Ovary (tissue), 9 donors: ENCODE results near the gene JSRP1. TPM values are rescaled to one million over a fixed set of nuclear protein-coding genes. Genes with fewer than 3 reads are reported as not detected.
A peak's percentile ranks its signal among the peaks of the same experiment; 100 is the strongest.

Experiments
- DNase-seq, 5 donors: peaks; one replicate each; pipeline ENCODE4 v3.0.0-alpha.2; 2019 to 2020
- H3K27ac ChIP-seq, 2 donors: fragments of 200-600 bp; one replicate each; pipeline versions ENCODE4 v1.5.1 to v1.8.0; 2019 to 2022
- H3K27me3 ChIP-seq: fragments of 200-600 bp; one replicate; pipeline ENCODE4 v1.8.0; 2022
- H3K36me3 ChIP-seq: fragments of 200-600 bp; sonication (generic); one replicate; pipeline ENCODE4 v1.5.1; 2019
- H3K4me1 ChIP-seq: one replicate; pipeline ENCODE4 v1.8.1; 2013; ENCODE audit warnings: mild to moderate bottlenecking, moderate library complexity; ENCODE audit not compliant: insufficient read depth
- H3K4me3 ChIP-seq: fragments of 200-600 bp; sonication (generic); one replicate; pipeline ENCODE4 v1.5.1; 2017
- H3K9me3 ChIP-seq, 2 donors: fragments of 200-600 bp in 1 of 2; sonication (generic) in 1 of 2; one replicate each; pipeline versions ENCODE4 v1.5.1 to v1.8.1; 2013 to 2019; ENCODE audit warnings: mild to moderate bottlenecking in 1 of 2, moderate library complexity in 1 of 2
- EP300 ChIP-seq: sonication (generic); formaldehyde crosslinking; IDR thresholded peaks from one replicate; pipeline ENCODE4 v1.6.1; 2017; ENCODE audit warnings: antibody characterized with exemption
- POLR2A ChIP-seq: fragments of 450-650 bp; IDR thresholded peaks from one replicate; pipeline ENCODE4 v1.6.1; 2017; ENCODE audit warnings: antibody characterized with exemption, mild to moderate bottlenecking, moderate library complexity
- WGBS, 3 donors: extraction: QIAGEN DNeasy Blood & Tissue Kit in 1 of 3; methylation state at CpG; one replicate each; pipeline versions ENCODE4 v1.1.5 to v1.1.7; 2013 to 2017; 5-methylcytosine and 5-hydroxymethylcytosine counted together
- intact Hi-C, 4 donors: fragments of 100-400 bp; cut with DNase I; formaldehyde crosslinking; loops; one replicate each; pipeline versions ENCODE4 v1.11.0 to v1.15.1; 2022 to 2023
- polyA plus RNA-seq, 2 donors: library from polyadenylated mRNA; stranded (reverse); fragments of 200-250 nt in 1 of 2; fragments of 350-450 nt in 1 of 2; fragmentation: Illumina TruSeq in 1 of 2; extraction: RNeasy Lipid Tissue Mini Kit (QIAGEN cat#74804) in 1 of 2; gene quantifications; one replicate each; pipeline ENCODE4 v1.2.3, GENCODE V29; 2013 to 2014
- total RNA-seq, 7 donors: library from RNA; depleted of rRNA in 2 of 7; stranded (reverse); fragments of >200 nt in 2 of 7; fragmentation: NEBNext Ultra II Directional in 3 of 7; extraction: Animal tissue kit (Norgen Biotek cat#: 25700) in 3 of 7; gene quantifications; one replicate each; pipeline versions ENCODE4 v1.1.0 to v1.2.4, GENCODE V29; 2016 to 2023
- TF ChIP-seq, protein P1 (sequence below), 3 donors: fragments of 450-650 bp in 2 of 3; fragments of 200-600 bp in 1 of 3; IDR thresholded peaks; one replicate each; pipeline versions ENCODE4 v1.5.1 to v1.8.0; 2016 to 2022; ENCODE audit warnings: antibody characterized with exemption in 3 of 3, mild to moderate bottlenecking in 1 of 3
- donor health status: DM: no; HTN: no; CAD: no; lungs with moderate emphysema.
- donor health status: DM: no; HTN: no; CAD: no.
- donor health status: Bipolar disorder and iron deficiency.
- donor health status: DM: yes; HTN: yes; CAD: no.
- donor health status: DM: no; HTN: no; CAD: no.
- donor health status: DM: yes; HTN: yes; CAD: no.

JSRP1 gene
- total and polyA plus RNA-seq, 9 donors: 0.30 to 0.92 (median 0.35) TPM; not detected in 4

GRCh38 chr19:2239771-2240770, 16.1 kb downstream of the JSRP1 start:
- DNase-seq: no peak
- H3K9me3 ChIP-seq: no peaks in the 10 kb centered on the region
- H3K4me3 ChIP-seq: peak overlapping the region; percentile 34
- peak overlapping the region in 1 of 2 donors; percentile 33 for H3K27ac ChIP-seq
- TF ChIP-seq, protein P1, sequence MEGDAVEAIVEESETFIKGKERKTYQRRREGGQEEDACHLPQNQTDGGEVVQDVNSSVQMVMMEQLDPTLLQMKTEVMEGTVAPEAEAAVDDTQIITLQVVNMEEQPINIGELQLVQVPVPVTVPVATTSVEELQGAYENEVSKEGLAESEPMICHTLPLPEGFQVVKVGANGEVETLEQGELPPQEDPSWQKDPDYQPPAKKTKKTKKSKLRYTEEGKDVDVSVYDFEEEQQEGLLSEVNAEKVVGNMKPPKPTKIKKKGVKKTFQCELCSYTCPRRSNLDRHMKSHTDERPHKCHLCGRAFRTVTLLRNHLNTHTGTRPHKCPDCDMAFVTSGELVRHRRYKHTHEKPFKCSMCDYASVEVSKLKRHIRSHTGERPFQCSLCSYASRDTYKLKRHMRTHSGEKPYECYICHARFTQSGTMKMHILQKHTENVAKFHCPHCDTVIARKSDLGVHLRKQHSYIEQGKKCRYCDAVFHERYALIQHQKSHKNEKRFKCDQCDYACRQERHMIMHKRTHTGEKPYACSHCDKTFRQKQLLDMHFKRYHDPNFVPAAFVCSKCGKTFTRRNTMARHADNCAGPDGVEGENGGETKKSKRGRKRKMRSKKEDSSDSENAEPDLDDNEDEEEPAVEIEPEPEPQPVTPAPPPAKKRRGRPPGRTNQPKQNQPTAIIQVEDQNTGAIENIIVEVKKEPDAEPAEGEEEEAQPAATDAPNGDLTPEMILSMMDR (IDR thresholded peaks at IDR 0.05): no peak
- TF ChIP-seq POLR2A: no peak
- TF ChIP-seq EP300: no peak
- no peaks in the 10 kb centered on the region for H3K27me3 ChIP-seq
- no peaks in the 10 kb centered on the region for H3K36me3 ChIP-seq
- 13 to 20% (median 14%) methylated on average over 34 of the region's 34 CpGs for WGBS, 3 donors
- H3K4me1 ChIP-seq: peaks cover 26% of the 10 kb centered on the region
- intact Hi-C loops: loop anchor here in 3 of 4 donors (5.0 to 10.0 kb wide), 4 partner anchors 32 to 375 kb away; partner anchors contain the start of gene DOT1L (in 1 of the 3)

DNA sequence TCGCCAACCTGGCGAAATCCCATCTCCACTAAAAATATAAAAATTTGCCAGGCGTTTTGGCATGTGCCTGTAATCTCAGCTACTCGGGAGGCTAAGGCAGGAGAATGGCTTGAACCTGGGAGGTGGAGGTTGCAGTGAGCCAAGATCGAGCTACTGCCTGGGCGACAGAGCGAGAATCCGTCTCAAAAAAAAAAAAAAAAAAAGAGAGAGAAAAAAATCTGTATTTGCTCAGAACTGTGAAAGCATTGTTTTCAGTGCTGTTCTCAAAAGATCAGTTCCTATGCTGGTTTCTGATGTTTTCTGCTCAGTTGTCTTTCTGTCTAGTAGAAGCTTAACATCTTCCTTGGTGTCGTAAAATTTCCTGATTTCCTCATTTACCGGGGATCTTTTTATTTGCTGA, 17.0 kb downstream of the JSRP1 start:
- WGBS, 3 donors: 64 to 74% (median 65%) methylated on average over 10 of the region's 10 CpGs
- H3K27me3 ChIP-seq: no peaks in the 10 kb centered on the region
- no peak for DNase-seq
- H3K4me3 ChIP-seq: no peak overlapping the region
- no peaks in the 10 kb centered on the region for H3K36me3 ChIP-seq
- H3K9me3 ChIP-seq: no peaks in the 10 kb centered on the region
- no peak overlapping the region for H3K27ac ChIP-seq
- intact Hi-C loops: loop anchor here in 3 of 4 donors (5.0 to 10.0 kb wide), 3 partner anchors 33 to 153 kb away; partner anchors contain the start of gene DOT1L (in 1 of the 3)
- peaks cover 26% of the 10 kb centered on the region for H3K4me1 ChIP-seq
- TF ChIP-seq, protein P1 (IDR thresholded peaks at IDR 0.05): no peak
- TF ChIP-seq POLR2A: no peak
- no peak for TF ChIP-seq EP300

DNA sequence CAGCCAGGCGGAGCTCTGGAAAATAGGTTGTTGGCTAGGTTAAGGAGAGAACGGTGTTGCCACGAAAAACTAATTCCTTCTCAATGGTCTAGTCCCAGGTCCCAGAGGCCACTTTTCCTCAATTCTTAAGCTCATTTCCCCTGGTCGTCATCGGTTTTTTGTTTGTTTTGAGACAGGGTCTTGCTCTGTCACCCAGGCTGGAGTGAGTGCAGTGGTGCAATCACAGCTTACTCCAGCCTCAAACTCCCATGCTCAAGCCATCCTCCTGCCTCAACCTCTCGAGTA, 18.4 kb downstream of the JSRP1 start:
- no peak for TF ChIP-seq POLR2A
- TF ChIP-seq EP300: no peak
- TF ChIP-seq, protein P1 (IDR thresholded peaks at IDR 0.05): no peak
- Histone ChIP-seq H3K9me3 (no peaks in the 10 kb centered on the region), H3K4me1 (peaks cover 26% of the 10 kb centered on the region), H3K36me3 (no peaks in the 10 kb centered on the region), H3K27me3 (no peaks in the 10 kb centered on the region), H3K27ac (no peak overlapping the region), H3K4me3 (peak overlapping the region; percentile 92)
- intact Hi-C loops: loop anchor here (2.0 to 10.0 kb wide), 5 partner anchors 33 to 154 kb away; partner anchors contain the start of gene DOT1L (in 1 of the 4)
- WGBS, 3 donors: 85 to 92% (median 91%) methylated on average over 6 of the region's 6 CpGs
- no peak for DNase-seq

- TF ChIP-seq EP300 (no peak), POLR2A (no peak)
- TF ChIP-seq, protein P1 (IDR thresholded peaks at IDR 0.05): no peak
- WGBS, 3 donors: 44 to 61% (median 49%) methylated on average over 32 to 43 of the region's 43 CpGs
- intact Hi-C loops: loop anchor here (2.0 to 10.0 kb wide), 5 partner anchors 34 to 155 kb away; partner anchors contain the start of gene DOT1L (in 1 of the 4)
- H3K4me3 ChIP-seq: peak overlapping the region; percentile 92
- no peak for DNase-seq
- H3K4me1 ChIP-seq: peaks cover 26% of the 10 kb centered on the region
- H3K27ac ChIP-seq: peak overlapping the region; percentile 92 to 100
- no peaks in the 10 kb centered on the region for H3K9me3 ChIP-seq
- H3K27me3 ChIP-seq: no peaks in the 10 kb centered on the region
- no peaks in the 10 kb centered on the region for H3K36me3 ChIP-seq
Measured at GRCh38 chr19:2237051-2237868, 19.0 kb downstream of the JSRP1 start.
